GM19324 (cell line): Measurements from ENCODE around the gene PPARA.

ENCODE experiments used
- ATAC-seq: cut with Tn5 transposase; IDR thresholded peaks from one replicate; pipeline ENCODE4 v1.9.1; 2021; ENCODE audit warnings: mild to moderate bottlenecking, moderate library complexity; ENCODE audit not compliant: unreplicated experiment, low FRiP score

The PPARA gene

DNA sequence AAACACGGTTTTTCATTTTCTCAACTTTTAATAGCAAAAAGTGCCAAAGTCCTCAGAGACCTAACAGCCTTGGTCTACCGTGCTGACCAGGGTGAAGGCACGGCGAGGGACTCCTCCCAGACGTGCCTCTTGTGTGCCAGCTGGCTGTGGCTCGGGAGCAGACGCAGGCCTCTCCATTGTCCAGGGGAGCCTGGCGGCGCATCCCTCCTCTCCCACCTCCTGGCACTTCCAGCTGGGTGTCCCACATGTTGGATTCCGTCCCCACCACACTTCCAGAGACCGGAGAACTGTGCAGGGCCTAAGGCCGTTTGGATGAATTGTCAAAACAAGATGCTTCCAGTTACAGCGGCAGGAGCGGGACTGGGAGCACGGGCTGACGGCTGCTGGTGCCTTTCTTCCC is 88.2 kb downstream of the PPARA start:
- ATAC-seq: no peak

DNA sequence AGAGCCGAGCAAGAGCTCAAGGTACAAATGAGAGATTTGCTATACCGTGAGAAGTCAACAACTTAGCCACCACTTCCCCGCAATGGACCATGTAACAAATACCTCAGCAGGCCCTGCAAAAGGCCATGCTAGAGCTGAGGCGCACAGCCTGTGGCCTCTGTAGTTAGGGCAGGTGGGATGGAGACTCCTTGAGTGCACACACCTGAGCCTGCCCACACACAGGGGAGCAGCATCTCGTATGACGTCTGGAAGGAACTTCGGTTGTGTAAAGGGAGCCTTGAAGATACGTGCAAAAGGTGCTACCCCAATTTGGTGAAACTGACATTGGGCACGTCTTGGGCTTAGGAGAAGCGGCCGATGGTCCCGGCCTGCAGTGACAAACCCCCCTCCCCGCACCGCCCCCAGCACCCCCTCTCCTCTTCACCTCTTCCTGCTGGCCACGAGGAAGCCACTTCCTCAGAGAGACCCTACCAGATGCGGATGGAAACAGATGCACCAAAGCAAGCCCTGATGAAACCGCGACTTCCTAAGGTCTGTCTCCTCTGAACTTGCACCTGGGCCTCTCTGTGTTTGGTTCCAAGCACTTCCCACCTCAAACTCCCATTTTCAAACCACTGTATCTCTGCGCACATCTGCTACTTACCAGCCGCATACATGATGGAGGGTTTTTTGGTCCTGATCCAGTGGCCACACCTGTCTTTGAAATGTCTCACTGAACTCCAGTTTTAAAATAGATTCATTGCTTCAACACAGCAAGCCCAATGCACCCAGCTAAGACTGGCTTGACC is 89.1 kb downstream of the PPARA start:
- no peak for ATAC-seq

DNA sequence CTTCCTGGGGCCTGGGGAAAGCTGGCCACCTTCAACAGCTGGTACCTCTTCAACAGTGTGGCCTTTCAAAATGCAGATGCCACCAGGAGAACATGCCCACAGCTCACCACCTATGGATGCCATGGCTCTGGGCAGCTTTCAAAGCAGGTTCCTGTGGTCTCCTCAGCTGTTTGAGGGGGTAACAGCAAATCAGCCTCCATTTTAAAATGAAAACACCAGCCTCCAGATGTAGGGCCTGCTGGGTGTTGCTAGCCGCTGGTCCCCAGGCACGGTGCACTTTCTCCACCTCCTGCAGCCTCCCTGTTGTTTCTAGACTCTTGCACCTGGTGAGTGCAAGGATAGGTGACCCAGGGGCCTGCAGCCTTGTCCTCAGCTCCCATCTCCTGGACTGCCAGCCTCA is 89.7 kb downstream of the PPARA start:
- ATAC-seq: no peak

DNA sequence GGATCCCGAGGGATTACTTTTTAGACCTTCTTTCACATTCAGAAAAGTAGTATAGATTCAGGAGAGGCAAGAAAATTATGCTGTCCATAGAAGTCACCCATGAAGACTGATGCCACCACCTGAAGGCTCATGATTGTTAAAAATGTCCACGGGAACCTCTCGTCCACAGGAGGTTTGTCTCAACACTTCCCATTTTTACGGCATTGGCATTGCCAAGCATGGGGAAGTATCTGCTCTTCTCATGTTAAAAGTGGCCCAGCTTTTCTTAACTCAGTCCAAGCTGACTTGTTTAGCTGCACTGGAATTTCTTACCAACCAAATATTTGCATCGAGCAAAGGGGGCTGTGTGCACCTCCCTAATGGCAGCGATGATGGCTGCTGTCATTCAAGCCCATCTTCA is 90.2 kb downstream of the PPARA start:
- no peak for ATAC-seq

DNA sequence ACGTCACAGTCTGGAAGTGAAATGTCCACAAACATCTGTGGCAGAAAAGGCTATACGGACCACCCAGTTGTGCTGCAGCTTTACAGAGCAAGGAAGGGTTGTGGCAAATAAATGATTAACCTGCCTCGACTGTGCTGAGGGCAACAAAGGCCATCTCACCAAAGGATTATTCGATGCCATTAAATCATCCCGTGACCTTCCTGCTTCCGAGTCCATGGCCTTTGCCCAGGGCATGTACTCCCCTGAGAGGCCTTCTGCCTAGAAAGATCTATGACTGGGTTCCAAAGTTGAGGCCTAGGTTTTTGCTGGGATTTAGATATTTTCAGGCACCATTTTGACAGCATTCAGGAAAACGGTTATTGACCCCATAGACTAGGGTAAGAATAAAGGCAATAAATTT is 90.6 kb downstream of the PPARA start:
- no peak for ATAC-seq

DNA sequence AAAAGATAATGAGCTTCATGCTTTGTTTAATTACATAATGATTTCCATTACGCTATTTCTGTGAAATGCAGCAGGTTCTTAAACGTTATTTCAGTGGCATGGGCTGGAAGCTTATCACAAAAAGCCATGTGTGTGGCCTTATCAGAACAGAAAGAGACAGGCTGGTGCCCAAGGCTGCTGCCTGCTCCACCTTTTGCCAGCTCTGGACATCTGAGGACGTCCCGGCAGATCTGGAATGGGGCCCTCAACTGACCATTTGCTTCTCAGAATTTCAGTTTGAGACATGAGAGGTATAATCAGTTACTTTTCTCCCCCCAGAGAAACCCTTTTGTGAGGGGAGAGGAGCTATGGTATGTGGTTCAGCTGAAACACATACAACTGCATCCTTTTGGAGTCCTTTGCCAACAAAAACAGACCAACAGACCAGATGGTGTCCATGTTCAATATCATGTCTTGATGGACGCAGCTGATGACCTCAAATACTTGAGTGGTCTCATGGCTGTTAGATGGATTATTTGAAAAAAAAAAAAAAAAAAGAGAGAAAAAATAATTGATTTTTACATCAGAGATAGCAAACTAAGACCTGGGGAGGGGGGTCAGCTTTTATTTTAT is 91.2 kb downstream of the PPARA start:
- no peak for ATAC-seq

DNA sequence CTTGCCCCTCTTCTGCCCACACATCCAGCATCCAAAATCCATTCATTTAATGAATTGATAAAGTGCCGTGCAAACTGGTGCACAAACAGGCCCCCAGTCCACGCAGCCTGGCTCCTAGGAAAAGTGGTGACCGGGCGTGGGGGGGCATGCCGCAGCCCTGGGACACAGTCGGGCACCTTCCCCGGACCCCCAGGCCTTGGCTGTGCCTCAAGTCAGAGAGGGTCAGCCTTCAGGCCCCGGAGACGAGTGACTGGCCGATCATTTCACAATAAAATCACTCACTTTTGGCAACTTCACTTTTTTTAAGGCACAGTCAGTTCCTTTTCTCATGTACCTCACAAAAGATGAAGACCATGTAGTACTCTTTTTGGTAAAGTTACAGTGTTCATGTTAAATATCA is 91.8 kb downstream of the PPARA start:
- ATAC-seq: no peak

DNA sequence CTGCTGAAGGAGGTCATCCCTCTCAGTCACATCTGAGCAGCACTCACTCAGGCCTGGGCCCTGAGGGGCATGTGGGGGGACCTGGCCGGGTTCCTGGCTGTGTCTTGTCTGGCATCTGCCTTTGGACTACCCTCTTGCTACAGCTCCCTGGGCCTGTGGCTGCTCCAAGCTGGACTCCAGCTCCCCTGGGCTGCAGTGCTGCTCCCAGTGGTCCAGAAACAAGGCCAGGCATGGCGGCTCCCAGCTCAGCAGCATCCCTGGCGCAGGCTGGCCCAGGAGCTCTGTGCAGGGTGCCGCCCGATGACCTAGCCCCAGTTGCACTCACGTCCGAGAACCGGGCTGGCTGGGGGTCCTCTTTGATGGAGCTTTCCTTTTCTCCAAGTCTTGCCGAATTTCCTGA is 94.4 kb downstream of the PPARA start:
- no peak for ATAC-seq

DNA sequence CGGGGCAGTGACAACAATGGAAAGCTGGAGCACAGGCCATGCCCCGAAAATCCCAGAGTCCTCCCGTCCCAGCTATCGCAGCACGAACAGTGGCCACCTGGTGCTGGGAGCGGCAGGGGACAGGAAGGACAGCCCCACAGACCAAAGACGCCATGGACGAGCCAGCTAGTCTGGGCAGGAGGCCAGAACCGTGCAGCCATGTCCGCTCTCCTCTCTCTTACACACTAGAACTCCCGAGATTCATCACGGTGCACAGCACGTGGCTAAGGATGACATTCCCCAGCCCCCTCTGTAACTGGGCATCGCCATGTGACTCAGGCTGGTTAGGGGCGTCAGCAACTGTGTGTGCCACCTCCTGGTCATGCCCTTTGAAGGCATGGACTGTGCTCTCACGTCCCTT is 95.2 kb downstream of the PPARA start:
- ATAC-seq: no peak

DNA sequence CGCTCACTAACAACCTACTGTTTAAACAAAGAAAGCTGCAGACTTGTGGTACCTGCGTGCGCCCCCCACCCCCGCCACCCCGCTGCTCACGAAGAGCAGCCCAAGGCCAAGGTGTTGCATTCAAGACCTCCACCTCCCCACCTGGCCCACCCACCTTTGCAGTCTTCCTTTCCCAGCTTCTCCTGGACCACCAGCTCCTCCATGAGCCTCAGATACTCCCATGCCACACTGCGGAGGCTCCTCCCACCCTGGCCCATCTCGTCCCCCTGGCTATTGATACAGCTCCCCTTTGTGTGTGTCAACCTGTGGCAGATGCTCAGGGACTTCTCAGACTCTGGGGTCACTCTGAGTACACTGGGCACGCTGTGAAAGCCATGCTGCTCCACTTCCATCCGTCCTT is 95.9 kb downstream of the PPARA start:
- ATAC-seq: no peak

DNA sequence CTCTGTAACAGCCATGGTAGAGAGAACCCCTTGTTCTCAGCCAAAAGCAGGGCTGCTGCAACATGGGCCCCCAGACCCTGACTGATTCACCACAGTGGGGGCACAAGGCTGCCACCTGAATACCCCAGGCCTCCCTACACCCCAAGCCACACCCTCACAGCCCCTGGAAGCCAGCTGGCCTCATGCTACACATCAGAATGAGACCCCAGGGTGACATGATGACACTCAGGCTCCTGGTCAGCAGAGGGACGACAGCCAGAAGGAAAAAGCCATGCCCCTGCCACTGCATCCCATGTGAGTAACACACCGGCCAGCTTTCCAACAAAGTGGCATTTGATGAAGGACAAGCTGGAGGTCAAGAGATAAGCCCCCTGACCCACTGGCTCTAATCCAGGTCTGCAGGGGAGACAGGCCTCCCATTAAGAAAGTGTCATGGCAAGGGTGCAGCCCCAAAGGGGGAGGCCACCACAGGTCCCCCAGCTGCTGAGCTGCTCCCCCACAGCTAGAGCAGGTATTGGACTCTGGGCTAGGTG is 97.2 kb downstream of the PPARA start:
- ATAC-seq: no peak

DNA sequence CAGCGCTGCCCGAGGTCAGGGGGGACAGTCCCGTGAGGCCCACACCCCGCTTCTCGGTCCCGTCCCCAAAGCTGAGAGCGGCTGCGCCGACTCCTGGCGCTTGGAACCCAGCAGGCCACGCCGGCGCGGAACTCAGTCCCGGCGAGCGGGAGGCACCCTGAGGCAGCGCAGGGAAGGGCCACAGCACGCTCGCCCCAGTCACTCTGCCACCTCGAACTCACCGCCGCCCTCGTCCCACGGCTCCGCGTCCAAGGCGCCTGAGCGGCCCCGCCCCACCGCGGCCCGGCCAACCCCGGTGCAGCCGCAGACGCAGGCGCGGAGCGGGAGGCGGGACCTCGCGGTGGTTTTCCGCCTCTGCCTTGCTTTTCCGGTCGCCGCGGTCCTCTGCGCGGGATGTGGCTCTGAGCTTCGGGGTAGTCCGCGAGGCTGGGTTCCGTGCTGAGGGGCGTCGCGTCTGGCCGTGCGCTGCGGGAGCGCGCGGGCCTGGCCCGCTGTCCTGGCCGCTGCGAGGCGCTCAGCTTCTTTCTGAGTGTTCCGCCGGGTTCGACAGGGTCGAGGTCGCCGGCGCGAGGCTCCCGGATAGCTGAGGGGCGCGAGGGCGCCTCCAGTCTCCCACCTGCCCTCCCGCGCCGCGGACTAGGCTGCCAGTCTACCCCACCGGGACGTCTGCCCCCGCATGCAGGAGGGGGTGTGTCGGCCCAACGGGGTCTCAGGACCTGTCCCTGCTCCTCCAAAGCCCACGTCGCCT is 99.9 kb downstream of the PPARA start, which contains the start of gene CDPF1:
Gene CDPF1, minus strand, starts transcription at position 259 of the 748 bp plus-strand sequence. CDS start 2,009 bp downstream, outside the sequence.
- peak; percentile 91 for ATAC-seq

DNA sequence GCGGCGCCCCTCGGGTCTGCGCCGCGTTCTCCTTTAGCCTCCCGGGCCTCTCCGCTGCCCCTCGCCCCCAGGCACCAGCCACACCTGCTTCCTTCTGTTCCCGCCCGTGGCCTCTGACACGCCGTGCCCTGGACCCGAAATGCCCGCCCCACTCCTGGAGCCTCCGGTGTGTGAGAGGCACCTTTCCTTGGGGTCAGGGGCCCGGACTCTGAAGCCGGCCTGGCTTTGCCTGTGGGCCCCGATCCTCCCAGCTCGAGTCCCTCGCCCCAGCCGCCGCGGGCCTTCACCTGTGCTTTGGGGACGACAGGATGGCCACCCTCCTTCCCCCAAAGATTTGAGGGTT is 100.4 kb downstream of the PPARA start:
- ATAC-seq: no peak

DNA sequence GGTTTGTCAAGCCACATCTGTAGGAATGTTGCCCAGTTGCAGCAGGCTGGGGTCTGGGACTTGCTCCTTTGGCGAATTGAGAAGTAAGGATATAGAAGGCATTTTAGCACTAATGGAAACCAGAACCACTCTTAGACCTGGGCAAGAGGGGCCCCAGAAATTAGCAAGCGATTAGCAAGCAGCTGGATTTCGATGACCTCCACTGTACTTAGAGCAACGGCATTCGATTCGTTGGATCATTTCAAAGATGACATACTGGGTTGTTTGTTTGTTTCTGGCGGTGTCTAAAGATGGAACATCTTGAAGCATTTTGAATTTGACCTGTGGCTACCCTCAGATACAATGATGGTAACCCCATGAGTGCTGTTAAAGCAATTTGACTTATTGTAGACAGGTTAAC is 100.9 kb downstream of the PPARA start:
- no peak for ATAC-seq

DNA sequence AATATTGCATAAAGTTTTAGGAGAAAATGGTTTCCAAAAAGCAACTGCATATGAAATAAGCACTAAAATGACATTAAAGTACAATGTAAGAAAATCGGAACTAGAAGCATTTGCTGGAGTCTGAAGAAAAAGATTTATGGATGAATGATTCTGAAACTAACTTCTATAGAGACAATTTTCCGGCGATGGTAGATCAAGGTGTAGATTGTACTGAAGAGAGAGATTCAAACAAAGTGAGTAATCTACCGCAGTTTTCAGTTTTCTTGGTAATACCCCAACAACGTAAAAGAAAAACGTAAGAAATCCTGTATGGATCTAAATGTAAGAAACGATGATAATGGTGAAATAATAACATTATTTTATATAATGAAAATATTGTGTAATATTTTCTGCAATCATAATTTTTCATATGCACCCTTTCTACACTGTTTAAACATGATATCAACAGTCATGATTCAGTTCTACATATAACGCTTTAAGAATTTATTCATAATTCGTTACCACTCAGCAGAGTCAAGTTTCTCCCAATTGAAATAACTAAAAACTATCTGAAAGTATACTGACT is 101.6 kb downstream of the PPARA start:
- ATAC-seq: no peak

DNA sequence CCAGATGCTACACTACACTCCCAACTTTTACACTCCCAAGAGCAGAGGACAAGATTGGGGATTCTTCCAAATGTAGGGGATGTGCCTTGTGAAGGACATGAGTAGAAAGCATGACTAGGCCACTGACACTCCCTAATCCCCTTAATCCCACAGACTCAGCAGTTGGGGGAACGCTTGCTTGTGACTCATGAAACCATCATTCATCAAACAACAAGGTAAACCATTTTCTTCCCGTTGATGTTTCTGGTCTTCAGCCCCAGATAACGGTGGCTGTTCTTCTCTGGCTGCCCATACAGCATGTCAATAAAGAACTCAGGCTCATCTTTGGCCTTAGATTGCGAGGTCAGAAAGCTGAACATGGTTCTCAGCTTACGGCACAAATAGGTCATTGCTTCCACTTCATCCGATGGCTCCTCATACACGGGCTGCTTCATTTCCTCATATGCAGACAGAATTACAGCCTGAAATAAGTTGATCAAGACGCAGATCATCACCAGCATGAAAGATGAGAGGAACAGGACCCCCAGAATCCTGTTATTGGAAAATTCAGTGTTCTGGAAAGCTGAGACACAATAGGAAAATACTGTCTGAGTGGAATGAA is 106.1 kb downstream of the PPARA start:
- no peak for ATAC-seq

DNA sequence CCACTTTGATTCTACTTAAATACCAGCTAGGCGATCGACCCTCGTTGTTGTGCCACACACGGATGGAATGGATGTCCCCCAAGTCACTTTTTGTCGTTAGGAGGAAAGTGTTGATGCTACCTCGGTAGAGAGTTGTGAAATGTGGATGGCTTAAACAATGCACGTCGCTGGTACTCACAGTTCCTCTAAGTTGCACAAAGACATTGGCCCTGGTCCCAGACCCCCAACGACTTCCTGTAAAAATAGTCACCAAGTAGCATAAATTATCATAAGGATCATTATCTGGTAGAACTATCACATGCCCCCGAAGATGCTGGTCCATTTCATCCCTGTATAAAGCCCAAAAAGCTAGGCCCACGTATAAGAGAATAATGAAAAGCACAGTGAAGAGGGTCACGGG is 109.0 kb downstream of the PPARA start:
- no peak for ATAC-seq

DNA sequence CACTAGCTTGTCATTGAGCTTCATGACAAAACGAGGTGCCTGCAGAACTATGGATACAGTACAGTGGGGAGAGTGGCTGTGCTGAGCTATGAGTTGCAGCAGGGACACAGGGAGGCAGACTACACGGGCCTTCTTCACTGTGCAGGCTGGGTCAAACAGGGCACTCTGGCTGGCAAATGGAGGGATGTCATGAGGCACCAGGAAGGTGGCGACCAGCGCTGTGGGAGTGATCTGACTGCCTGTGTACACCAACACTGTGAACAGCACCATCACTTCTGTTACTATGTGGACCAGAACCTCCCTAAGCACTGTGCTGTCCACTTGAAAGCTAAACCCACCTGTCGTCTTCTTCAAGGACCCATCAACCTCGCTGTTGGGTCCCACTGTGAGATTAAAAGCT is 109.7 kb downstream of the PPARA start:
- no peak for ATAC-seq

DNA sequence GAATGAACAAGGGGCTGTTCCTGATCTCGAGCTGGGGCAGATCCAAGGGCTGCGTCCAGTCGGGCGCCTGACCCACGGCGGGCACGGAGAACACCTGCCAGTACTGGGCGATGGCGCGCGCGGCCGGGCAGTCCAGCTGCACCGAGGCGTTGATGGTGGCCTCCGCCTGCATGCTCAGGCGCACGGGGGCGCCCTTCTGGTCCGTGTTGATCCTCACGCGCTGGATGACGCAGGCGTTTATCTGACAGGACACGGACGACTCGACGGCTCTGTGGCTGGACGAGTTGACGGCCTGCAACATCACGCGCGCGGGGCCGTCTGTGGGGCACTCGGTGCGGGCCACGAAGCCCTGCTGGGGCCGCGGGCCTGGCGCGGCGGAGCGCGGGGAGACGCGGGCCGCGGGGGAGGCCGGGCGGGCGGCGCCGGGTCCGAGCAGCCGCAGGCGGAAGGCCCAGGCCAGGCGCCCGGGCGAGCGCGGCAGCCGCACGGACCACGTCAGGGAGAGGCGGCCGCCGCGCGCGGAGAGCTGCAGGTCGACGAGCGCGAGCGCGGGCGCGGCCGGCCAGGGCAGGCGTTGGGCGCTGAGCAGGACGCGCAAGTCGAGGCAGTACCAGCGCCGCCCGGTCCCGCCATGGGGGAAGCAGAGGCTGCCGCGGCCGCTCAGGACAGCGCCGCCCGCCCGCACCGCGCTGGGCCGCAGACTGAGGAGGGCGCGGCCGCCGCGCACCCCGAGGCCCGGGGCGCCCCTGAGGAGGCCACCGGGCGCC is 112.3 kb downstream of the PPARA start:
- no peak for ATAC-seq

DNA sequence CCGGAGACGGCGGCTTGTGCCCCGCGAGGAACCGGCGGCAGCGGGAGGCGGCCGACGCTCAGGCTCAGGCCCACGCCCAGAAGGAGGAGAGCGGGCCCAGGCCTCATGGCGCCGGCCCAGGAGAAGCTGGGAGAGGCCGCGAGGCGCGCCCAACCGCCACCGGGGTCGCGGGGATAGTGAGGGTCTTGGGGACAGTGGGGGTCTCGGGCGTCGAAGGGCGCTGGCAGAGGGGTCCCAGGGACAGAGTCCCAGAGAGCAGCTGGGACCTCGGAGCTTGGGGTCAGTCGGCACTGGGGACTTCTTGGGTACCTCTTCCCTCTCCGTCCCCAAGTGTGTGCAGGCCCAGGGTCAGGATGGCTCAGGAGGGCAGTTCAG is 112.9 kb downstream of the PPARA start, which contains the start of gene PKDREJ:
Gene PKDREJ, minus strand, starts transcription at position 128 of the 375 bp plus-strand sequence. Its CDS starts 21 bp downstream, at position 107.
- no peak for ATAC-seq
